Measurements from ENCODE around the gene NUDT5.

Gene NUDT5

DNA sequence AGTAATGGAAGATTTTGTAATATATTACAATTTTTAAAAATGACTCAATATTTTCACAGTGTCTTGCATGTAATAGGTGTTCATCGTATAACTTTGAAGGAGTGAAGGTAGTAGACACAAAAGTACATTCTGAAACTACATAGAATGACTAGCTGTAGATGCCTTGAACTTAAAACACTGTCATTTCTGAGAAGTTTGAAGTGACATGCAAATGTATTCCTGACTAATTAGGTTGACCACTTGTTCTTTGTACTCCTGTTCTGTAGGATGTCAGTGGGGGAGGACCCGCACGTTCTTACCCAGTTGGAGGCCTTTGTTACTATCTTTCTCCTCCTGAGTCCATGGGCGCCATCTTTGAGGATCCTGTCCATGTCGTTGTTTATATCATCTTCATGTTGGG is 35.0 kb downstream of the NUDT5 start:
- DNase-seq = no peak

DNA sequence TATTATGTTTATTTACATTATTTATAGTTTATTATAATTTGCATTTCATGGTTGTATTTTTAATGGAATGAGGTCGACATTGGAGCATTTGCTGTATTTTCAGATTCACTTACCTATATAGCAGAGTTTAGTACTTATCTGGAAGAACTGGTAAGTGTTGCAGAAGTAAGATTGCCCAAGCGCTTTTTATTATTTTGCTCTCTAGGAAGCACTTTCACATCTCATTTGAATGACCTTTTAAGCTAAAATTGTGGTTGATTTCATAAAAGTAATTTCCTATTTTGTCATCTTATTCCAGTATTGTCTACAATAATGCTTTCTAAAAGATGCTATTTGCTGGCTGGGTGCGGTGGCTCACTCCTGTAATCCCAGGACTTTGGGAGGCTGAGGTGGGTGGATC is 37.6 kb downstream of the NUDT5 start:
- DNase-seq = peak; percentile 79

DNA sequence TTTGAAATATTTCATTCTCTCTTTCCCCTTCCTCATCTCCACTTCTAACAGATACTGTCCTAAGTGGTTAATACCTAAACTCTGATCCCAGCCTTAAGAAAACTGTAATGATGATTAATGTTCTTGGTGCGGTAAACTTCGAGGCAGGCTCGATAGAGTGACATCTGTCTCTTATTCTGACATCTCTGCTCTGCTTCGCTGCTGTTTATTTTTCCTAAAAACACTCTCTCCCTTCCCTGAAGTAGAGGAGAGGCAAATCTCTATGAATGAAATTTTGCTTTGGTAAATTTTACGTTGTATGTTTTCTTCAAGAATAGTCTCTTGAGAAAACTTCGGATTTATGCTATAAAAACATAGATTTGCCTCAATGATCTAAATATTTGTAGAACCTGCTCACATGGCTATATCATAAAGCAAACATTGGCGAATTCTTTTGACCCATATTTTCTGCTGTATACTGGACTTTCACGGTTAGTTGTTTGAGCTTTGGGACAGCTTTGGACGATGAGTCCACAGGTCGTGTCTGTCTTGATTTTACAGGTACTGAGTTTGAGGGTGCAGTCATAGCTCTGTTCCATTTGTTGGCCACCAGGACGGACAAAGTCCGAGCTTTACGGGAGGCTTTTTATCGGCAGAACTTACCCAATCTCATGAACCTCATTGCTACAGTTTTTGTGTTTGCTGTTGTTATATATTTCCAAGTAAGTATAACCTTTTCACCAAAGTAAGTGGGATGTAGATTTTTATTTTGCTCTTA is 39.1 kb downstream of the NUDT5 start:
- no peak for DNase-seq

DNA sequence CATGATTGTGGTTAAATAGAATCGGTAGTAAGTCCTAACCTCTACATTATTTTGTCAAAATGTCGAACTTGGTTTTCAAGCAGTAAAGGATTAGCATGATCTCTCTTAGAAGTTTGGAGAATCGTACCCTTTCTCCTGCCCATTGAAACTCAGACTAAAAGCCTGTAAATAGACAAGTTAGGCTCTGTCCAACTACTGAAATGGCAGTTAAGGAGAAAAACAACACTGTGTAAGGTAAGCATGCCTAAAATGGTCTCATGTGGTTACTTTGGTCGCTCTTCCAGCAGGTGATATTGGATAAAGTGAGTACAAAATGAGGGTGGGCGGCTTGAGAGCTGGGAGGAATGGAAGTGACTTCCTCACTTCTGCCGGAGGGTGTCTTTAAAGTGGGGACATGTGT is 41.2 kb downstream of the NUDT5 start:
- no peak for DNase-seq

DNA sequence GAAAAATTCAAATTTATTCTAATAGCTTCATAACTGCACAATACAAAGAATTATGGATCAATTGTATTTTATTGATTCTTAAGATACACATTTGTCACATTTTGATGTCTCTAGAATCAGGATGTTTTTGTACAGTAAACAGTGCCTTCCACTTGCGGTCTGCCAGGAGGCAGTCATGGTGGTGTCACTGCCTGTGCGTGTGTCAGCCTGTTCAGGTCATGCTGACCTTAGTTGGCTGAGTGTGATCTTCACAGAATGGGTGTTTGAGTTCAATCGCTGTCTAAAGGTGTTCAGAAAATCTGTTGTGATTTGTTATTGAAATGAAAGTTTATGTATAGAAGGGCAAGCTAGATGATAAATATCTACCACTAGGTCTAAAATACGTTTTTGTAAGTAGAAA is 45.5 kb downstream of the NUDT5 start:
- DNase-seq = no peak

DNA sequence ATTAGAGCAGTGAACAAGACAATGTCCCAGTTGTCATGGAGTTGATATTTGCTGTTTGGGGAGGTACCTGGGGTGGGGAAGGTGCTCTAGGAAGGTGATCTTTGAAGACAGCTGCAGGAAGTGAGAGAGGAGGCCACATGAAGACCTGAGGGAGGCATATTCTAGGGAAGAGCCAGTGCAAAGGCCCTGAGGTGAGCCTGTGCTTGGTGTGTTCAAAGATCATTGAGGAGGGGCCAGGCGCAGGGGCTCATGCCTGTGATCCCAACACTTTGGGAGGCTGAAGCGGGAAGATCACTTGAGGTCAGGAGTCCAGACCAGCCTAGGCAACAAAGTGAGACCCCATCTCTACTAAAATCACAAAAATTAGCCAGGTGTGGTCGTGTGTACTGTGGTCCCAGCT is 51.2 kb downstream of the NUDT5 start:
- DNase-seq = no peak

DNA sequence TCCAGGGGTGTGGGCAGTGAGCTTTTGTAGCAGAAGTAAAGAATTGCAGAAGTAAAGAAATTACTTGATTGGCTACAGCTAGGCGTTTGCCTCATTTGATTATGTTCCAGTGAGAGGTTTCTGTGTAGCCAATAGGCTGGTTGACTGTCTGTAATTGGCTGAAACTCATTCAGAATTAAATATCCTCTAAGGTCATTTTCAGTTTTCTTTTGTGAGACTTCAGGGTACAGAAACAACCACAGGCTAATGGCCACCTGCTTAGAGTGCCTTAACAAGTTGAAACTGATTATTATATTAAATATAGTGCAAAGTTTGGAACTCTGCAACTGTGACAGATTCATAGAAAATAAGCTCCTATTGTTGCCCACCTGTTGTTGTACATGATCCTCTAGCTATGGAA is 55.7 kb downstream of the NUDT5 start:
- DNase-seq = no peak

DNA sequence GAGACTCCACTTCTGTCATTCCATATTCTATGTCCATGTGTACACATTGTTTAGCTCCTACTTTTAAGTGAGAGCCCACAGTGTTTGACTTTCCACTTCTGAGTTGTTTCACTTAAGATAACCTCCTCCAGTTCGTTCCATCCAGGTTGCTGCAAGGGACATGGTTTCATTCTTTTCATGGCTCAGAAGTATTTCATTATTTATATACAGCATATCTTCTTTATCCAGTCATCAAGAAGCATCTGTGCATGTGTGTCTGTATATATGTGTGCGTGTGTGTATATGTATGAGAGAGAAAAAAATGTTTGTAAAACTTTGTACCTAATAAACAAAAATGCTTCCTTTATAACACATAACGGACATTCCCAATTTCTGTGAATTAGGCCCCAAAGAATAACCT is 60.1 kb downstream of the NUDT5 start:
- DNase-seq = no peak

DNA sequence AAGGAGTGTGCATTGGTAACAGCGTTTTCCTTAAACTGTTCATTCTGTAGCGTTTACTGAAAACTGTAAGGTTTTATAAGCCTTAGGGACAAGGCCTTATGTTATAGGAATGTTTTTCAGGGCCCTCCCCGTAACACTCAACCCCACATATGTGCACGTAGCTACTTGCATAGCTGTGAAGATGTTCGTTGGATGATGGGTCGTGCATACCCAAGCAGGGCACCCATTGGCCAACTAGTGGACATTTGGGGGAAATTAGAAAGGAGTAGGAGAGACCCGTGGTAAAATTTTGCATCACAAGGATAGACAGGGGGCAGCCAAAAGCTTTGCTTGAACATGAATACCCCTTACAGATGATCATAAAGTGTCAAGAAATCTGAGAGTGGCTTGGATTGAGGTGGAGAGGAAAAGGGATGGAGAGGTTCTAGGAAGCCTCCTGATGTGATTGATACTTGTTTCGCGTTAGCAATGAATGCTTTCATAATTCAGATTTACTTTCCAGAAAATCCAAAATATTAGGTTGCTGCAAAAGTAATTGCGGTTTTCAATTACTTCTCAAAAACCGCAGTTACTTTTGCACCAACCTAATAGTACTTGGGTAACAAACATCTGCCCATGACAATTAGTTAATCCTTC is 65.3 kb downstream of the NUDT5 start:
- DNase-seq = peak; percentile 55

DNA sequence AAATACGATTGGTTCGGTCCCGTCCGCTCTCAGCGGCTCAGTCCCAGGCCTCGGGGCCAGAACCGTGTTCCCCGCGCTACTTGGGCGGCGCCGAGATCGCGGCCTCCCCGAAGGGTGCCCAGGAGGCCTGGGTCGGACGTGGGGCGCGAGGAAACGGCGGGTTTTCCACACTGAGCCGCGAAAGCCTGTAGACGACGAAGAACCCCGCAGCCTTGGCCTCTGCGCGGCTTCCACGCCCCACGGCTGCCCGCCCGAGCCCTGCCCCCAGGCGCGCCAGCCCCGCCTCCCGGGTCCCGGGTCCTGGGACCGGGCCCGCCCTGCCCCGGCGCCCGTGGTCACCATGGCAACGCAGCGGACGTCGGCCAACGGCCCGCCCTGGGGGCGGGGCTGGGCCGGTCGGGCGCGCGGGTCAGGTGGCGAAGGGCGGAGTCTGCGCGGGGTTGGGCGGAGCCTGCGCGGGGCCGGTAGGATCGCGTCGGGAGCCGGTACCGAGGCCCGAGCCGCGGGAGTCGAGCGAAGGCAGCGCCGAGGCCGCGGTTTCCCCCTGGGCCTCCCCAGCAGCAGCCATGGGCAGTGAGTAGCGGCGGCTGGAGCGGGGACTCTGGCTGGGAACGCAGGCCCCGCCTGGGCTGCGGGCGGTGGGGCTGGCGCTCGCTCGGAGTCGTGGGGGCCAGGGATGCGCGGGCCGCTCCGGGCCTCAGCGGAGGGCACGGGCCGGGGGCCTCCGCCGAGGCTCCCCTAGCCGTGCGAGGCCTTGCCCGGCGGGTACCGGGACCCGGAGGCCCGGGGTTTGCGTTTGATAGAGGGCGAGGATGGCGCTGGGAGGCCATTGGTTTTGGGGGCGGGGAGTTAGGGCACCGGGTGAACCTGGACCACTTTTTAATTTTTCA is 66.2 kb downstream of the NUDT5 start, which contains the start of gene SEC61A2:
Gene SEC61A2, plus strand, starts transcription at position 456 of the 890 bp plus-strand sequence. Its CDS starts 111 bp downstream, at position 567.
- peak; percentile 99 for DNase-seq

DNA sequence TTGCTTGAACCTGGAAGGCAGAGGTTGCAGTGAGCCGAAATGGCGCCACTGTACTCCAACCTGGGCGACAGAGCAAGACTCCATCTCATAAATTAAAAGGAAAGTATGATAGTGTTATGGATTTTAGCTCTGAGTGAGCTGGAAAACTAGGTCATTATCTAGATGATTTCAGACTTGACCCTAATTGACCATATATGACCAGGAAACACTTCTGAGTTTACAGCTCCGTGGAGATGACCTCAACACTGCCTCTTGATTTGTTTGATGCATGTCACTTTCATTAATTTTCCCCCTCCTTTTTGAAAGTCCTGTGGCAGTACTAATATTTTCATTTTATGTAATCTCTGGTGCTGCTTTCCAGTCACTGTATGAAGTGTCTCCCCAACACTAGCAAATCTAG is 74.0 kb downstream of the NUDT5 start:
- no peak for DNase-seq
